Stimulated activated CD4-positive, alpha-beta T cell treated with anti-CD3 and anti-CD28 coated beads, Interleukin-1b, Interleukin-23, amount 100 ng/mL, for 48 hours (primary cell): ENCODE data around the gene HDAC5.
"Not testable (repeated sequence)": the region's sequence is repeated elsewhere in the genome, so short reads cannot be mapped to it uniquely, and the experiment has no call there.

Experiments used
- DNase-seq: peaks from one replicate; pipeline ENCODE4 v3.0.0-alpha.2; 2020

HDAC5 gene

DNA sequence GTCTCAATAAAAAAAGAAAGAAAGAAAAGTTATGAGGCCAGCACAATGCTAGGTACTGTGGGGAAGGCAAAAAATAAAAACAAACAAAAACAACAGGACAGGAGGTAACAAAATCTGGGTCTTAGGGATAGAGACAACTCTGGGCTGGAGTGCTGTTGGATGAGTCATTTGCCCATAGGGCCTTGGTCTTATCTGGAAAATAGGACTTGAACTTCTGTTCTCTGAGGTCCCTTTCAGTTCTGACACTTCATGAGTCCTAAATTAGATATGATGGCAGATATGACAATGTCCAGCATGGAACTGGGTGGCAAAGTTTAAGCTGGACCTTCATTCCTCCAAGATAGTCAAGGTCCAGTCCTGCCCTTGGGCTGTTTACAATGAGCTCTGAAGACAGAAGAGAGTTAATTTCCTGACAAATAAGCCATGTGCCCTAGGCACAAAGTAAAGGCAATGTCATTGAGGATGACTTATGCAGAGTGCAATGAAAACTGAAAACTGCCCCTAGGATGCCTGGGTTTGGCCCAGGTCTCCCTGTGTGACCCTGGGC is 8.9 kb upstream of the HDAC5 start:
- DNase-seq = no peak

DNA sequence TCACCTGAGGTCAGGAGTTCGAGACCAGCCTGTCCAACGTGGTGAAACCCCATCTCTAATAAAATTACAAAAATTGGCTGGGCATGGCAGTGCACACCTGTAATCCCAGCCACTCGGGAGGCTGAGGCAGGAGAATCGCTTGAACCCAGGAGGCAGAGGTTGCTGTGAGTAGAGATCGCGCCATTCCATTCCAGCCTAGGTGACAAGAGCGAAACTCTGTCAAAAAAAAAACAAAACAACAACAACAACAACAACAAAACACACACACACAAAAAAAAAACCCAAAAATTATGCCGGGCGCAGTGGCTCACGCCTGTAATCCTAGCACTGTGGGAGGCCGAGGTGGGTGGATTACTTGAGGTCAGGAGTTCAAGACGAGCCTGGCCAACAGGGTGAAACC is 7.9 kb upstream of the HDAC5 start:
- not testable (repeated sequence) for DNase-seq

DNA sequence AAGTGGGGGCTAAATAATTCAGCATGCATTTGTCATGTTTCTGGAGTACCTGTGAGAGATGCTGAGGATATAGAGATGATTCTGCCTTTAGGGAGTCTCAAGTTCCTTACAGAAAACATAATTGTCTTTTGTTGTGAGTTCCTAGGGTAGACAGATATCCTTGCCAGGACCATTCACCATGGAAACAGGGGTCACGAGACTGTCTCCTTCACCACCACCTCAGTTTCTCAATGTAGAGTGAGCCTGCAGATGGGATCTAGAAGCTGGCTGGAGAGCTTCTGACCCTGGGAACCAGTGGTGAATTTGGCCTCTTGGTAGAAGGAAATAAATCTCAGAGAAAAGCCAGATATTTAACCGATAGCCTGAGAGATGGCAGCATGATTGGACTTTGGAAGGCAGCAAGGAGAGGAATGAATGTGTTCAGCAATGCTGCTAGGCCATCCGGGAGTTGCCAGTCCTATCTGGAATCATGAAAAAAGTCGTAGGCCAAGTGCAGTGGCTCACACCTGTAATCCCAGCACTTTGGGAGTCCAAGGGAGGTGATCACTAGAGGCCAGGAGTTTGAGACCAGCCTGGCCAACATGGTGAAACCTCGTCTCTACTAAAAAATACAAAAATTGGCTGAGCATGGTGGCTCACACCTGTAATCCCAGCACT is 7.4 kb upstream of the HDAC5 start:
- DNase-seq = no peak

DNA sequence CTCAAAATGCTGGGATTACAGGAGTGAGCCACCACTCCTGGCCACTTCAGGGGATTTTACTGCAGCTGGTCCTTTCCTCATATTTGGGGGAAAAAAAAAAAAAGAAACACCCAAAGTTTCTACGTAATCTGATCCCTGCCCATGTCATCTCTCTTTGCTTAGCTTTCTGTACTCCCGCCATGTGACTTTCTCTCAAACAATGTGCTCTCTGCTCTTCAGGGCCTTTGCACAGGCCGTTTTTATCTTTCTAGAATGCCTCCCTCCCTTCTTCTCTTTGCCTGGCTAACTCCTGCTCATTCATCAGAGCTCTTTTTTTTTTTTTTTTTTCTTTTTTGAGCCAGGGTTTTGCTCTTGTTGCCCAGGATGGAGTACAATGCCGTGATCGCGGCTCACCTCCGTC is 4.9 kb upstream of the HDAC5 start:
- DNase-seq = no peak

DNA sequence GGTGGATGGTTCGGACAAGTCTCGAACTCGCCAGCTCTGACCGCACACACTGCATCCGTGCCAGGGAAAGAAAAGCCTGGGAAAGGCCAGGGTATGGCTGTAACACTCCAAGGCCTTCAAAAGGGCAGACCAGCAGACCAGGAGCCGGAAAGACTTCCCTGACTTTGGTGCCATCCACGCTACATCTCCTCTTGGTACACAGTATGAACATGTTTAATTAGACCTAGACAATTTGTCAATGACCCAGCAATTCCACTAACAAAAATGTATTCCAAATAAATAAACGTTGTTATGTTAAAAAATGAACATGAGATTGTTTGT is 637 bp upstream of the HDAC5 start:
- DNase-seq = no peak

DNA sequence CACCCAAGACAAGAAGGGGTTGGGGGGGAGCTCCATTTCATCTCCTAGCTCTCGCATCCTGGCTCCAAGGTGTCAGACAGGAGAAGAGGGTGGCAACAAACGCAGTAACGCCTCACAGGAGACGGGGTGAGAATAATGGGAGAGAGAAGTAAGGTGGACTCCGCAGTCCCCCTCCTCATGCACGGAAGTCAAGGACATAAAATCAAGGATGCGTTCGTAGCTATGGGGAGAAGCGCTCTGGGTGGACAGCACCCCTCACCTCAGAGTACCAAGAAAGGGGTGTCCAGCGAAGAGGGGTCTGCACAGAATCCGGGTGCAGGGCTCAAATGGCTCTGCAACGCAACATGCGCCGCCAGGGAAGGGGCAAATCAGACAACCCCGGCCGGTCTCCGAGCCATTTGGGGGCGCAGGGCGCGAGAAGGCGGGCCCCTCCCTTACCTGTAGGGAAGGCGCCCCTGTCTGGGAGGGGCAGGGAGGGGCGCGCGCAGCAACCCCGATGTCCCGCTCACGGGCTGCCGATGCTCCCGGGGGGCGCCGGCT is 555 bp downstream of the HDAC5 start:
- no peak for DNase-seq

DNA sequence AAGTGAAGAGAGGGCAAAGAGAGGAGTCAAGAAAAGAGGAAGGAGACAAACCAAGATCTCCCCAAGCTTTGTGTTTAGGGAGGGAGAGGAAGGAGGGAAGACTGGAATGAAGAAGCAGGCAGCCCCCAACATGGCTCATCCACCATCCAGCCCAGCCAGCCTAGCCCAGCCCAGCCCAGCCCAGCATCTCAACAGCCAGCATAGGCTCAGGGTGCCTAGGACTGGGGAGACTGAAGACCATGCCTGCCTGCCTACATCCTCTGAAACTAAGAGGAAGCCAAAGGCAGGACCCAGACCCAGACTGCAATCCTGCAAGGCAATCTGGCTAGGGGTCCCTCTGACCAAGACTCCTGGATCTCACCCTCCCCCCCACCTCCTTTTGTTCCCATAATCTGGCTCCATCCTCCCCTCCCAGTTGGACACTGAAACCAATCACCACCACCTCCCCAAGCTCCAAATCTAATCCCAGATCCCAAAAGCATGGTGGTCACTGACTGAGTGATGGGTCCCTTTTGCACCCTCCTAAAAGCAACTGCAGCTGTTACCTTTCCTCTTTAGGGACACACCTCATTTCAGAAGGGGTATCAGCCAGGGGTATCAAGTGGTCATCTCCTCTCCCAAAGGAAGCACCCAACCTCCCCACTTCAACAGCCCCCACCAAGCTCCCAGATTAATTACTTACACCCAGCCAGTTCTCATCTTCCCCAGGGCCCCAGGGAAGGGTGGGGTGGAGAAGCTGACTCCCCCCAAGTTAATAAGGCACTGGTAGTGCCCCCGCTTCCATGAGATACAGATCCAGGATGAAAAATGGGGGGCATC is 1.2 kb downstream of the HDAC5 start:
- DNase-seq = no peak

DNA sequence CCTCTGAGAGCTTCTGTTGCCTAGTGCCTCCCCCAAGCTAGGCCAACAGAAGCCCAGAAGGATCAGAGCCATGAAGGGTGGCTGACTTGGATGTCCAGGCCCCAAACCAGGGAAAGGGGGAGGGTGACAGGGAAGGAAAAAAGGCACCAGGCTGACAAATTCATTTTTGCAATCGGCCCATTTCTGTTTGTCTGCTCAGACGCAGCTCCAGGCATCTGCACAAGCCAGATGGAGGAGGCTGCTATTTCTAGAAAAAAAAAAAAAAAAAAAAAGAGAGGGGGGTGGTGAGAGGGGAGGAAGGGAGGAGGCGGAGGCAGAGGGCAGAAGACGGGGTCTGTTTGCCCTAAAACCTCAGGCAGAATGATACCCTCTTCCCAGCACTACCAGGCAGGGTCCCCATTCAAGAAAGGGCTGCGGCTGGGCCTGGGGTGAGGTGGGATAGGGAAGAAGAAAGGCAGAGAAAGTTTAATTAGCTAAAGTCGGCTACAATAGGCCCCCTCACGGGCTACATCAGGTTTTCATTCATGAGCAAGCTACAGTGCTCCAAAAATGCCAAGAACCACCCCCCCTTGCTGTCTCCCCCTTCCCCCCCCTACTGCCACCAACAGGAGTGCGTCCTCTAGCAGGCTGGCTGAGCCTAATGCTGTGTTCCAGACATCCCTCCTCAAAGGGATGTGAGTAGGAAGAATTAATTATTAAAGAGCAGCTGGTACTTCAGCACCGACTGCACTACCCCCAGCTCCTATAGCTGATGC is 2.4 kb downstream of the HDAC5 start:
- DNase-seq = no peak

DNA sequence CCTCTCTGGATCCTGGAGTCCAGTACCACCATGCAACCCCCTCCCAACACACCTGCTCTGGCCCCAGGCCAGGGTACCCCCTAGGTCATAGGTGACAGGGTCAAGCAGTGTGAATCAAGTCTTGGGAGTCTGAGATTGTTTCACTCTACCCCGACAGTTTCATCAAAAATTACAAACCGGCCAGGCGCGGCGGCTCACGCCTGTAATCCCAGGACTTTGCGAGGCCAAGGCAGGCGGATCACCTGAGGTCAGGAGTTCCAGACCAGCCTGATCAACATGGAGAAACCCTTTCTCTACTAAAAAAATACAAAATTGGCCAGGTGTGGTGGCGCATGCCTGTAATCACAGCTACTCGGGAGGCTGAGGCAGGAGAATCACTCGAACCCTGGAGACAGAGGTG is 3.2 kb downstream of the HDAC5 start:
- DNase-seq = not testable (repeated sequence)

DNA sequence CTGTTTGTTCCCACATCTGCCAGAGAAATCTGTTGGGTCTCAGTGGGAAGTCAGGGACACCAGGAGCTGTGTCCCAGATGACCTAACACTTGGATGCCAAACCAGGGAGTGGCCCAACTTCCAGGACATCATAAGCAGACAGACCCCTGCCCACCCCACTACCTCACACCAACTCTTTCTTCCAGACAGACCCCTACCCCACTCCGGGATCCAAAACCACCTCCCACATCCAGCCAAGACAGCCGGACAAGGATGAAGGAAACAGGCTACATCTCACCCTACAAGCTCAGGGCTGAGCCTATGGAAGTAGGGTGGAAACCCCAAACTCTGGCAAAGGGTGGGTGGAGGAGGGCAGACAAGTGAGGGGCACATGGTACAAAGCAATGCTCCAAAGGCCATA is 3.6 kb downstream of the HDAC5 start:
- DNase-seq = no peak

DNA sequence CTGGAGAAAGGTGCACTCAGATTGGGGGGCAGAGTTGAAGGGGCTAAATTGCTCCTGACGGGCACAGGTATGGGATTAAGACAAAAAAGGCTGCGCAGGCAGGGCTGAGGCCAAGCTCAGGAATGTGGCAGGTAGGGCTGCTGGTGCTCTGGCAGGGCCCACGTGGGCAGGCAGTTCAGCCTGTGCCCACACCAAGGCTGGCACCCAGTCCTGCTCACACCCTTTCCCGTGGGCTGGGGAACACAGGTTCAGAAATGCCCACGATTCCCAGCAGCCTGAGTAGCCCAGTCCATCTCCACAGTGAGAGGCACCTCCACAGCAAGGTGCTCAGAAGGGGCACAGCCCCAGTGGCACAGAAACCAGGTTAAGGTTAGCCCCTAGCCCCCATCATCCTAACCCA is 4.4 kb downstream of the HDAC5 start:
- DNase-seq = no peak

DNA sequence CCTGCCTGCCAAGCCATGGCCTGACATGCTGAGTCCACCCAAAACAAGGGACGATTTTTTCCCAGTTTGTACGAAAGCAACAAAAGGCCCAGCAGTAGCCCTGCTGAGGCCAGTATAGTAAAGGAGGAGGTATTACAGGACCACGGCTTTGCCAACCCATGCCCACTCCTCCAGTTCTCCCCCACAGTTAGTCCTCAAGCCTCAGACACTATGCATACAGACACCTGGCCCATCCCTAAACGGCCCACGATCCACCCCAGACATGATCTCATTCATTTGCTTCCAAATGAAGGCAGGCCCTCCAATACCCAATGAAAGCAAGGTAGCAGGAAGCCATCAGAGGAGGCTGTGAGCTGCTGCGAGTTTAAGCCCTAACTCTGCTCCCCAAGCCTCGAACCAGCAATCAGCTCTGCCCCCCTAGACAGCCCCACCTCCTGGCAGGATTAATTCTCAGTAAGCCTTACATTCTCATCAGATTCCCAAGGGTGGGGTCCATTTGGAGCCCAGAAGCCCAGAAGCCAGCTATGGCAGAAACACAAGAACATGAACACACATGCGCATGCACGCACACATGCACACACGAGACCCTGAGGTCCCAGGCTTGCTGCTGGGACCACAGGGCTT is 4.9 kb downstream of the HDAC5 start:
- DNase-seq = no peak

DNA sequence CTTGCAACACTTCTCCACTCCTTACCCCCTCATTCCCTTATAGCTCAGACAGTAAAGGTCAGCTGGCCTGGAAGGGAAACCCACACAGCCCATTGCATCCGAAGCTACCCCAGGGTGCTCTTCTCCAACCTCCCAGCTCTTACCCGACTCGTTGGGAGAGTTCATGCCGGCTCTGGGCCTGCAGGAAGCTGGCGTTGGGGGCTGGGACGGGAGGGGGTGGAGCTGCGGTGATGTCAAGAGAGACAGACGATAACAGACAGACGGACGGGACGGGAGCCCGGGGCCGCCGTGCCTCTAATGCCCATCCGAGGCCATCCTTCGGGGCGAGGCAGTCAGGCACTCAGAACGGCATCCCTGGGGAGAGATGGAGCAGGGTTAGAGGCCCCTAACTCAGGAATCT is 6.1 kb downstream of the HDAC5 start:
- no peak for DNase-seq

DNA sequence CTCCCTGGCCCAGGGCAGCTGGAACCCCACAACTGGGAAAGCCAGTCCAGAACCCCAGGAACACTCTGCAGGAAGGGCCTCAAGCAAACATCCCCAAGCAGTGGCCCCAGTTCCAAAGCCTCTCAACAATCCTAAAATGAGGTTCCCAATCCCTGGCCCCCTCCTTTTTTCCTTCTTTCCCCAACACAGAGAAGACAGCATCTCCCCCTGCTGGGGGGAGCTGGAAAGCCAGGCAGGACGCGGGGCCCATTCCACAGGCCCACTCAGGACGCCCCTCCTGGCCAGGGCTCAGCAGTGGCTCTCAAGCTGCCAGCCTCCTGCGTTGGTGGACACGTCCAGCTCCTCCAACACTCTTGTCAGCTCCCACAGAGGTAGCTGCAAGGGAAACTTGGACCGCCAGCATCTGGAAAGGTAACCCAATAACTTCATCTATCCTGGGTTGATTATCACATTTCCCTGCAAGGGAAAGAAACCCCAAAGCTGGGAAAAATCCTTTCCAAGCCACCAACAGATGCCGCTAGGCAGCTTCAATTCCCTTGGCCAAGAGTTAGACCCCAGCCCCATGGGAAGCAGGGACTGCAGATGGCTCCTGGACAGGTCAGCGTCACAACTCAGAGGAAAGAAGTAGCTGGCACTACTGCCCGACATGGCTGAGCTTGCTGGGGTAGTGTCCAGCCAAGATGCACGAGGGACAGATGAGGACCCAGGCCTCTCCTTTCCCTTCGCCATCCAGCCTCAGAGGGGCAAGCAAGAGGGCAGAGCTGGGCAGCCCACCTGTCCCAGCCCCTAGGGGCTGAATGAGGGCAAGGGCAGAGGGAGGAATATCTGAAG is 7.6 kb downstream of the HDAC5 start:
- no peak for DNase-seq

DNA sequence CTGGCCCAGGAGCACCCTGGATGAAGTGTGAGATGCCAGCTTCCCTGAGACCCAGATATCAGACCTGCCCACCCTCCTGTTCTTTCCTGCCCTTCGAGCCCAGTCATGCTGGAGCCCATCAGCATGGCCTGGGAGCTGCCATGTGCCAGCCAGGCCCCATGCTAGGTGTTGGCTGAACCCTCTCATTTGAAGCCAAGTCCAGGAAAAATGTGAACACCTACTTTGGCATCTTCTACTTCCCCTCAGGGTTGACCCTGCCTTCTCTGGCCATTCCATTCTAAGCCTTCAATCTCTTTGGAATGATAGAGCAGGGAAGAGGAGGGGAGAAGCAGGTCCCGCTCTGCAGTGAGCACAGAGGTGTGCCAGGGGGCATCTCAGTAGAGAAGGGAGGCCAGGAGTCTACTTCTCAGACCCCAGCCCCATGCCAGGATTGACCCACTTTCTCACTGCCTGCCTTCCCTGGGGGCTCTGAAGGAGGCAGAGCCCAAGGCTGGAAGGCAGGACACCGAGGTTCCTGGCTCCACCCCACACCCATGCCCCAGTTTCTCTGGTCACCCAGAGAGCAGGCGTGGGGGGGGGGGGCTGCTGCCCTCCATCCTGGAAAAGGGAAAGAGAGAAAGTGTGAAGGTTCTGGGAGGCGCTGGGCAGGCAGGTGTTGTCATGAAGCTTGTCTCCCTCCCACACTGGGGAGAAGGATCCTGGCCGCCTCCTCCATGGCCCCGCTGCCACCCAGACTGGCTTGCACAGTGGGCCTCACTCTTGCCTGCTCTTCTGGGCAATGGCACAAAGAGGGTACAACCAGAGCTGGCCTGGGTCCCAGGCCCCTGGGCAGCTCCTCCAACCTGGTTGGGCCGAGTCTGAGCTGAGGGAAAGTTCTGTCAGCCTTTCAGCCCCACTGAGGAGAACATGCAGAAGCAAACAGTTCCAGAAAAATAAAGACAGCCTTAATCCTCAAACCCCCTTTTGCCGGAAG is 9.3 kb downstream of the HDAC5 start:
- no peak for DNase-seq

DNA sequence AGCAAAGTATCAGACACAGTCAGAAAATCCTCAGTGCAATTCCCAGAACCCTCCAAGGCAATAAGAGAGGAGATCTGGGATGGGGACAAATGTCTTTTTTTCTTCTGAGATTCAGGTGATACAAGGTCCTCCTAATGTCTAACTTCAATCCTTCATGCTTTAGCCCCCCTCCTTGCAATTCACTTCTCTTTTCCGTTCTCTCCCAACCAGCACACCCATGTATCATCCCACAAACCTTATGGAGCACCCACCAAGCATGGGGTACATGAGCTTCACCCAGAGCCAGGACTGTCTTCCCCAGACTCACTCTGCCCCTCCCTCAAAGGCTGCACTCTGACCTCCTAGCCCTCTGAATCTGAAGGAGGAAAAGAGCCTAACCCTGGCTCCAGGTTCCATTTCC is 10.1 kb downstream of the HDAC5 start:
- no peak for DNase-seq

DNA sequence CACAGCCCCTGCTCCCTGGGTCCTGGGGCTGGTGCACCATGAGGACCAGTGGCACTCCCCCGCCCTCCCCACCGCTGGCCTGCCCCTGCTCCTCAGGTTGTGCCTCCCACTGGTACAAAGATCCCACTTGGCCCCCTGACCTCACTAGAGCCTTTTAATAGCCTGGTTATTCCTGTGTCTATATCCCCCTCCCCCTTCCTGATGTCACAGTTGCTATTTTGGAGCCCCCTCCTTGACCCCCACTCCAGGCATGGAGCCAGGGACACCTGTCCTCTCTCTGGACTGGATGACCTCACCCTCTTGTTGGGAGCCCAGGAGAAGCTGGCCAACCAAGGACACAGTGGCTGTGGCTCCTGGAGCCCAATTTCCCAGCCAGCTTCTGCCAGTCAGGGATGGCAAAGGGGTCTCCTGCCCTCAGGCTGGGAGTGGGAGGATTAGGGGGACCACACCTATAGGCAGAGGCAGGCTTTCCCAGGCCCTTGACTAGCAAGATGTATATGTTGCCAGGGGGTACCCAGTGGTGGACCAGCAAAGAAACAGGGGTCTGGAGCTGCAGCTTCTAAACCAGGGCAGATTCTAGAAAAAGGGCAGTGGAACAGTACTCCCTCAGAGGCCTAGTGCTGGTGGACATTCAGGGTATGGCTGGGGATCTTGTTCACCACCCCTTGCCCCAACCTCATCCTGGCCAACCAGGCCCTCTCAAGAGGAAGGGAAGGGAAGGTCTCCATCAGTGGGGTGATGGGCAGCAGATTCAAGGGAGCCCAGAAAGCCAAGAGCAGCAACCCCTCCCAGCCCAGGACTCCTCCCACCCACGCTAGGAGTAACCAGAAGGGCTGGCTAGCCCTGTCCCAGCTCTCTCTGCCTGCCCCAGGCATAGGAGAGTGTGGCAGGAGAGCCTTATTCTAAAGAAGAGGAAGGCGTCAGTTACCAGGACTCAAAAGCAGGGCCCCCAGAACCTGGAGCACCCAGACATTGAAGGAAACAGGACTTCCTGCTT is 10.9 kb downstream of the HDAC5 start:
- no peak for DNase-seq

DNA sequence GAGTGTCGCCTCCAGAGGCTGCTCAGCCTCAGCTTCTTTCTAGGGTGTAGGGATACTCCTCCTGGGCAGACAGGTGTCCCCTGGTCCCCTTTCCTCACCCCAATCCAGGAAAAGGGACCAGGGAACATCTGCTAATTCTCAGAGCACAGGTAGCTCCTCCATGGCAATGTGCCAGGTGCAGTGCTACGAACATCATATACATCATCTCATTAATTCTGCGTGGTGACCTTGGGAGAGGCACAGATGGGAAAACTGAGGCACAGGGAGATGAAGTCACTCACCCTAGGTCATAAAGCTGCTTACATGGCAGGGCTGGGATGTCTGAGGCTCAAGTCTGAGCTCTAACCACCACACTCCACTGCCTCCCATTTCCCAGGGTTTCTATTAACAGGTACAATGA is 11.7 kb downstream of the HDAC5 start:
- DNase-seq = no peak

DNA sequence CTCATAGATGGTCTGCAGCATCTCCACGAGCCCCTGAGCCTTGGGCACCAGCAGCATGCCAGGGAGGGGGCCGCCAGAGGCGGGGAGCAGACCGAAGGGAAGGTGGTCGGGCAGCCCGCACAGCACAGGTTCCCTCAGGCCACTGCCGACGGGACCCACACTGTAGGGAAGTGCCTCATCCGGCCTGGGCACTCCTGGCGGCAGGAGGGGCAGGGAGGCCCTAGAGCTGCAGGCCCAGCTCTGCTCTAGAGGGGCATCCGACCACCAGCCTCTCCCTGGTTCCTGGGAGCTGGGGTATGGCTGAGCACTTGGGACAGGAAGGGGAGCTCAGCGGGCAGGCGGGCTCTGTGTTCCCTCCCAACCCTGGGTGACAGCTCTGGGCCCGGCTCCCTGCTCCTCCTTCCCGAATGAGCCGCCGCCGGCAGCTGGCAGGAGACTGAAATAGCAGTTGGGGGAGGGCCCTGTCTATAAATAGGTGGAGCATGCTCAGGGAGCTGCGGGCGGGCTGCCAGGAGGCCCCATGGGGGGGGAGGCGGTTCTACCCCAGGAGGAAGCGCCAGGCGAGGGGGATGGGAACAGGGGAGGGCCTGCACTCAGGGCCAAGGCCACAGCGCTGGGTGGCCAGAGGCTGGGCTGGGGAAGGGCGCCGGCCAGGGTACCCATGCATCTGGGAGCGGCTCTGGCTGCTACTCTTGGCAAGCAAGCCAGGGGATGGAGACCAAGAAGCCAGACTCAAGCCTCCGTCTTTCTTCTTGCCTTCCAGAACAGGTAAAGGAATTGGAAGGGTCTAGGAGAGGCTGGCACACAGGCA is 12.4 kb downstream of the HDAC5 start:
- peak; percentile 58 for DNase-seq
